Fibroblast of skin of left quadriceps (primary cell): ENCODE results near the gene C10orf95.

Experiments
- DNase-seq, 2 experiments: peaks; one replicate each; pipeline ENCODE4 v3.0.0-alpha.2; 2013; ENCODE audit warnings: low read depth in 2 of 2

C10orf95 gene

GRCh38 chr10:102401735-102402511 is 49.4 kb downstream of the C10orf95 start:
- no peak for DNase-seq

- no peak for DNase-seq
Measured at GRCh38 chr10:102401342-102401654, 50.0 kb downstream of the C10orf95 start.

GRCh38 chr10:102400598-102401341 is 50.6 kb downstream of the C10orf95 start:
- no peak for DNase-seq

- no peak for DNase-seq
Measured at GRCh38 chr10:102400076-102400475, 51.3 kb downstream of the C10orf95 start.
